Hematopoietic multipotent progenitor cell treated with erythropoietin and hydrocortisone succinate and interleukin-3 and kit ligand, for 4 days (in vitro differentiated cells): ENCODE data around the gene TEAD4.
A peak's percentile ranks its signal among the peaks of the same experiment; 100 is the strongest.

Source experiments
- DNase-seq: peaks from one replicate; pipeline ENCODE4 v3.0.0-alpha.2; 2015

Gene TEAD4

DNA sequence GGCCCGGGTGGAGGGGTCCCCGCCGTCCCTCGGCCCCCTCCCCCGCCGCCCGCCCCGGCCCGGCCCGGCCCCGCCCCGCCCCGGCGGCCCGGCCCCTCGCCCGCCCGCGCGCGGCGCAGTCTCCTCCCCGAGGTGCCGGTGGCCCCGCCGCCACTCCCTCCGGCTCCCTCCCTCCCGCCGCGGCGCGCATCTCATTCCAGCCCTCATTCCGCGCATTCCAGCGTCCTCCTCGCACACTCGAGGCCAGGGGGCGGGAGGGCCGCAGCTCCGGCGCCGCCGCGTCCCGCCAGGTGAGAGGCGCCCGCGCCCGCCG lies at the start of gene TEAD4:
TSS of gene TEAD4 (plus strand) at position 206 of the 313 bp plus-strand sequence.
- DNase-seq = peak; percentile 41

DNA sequence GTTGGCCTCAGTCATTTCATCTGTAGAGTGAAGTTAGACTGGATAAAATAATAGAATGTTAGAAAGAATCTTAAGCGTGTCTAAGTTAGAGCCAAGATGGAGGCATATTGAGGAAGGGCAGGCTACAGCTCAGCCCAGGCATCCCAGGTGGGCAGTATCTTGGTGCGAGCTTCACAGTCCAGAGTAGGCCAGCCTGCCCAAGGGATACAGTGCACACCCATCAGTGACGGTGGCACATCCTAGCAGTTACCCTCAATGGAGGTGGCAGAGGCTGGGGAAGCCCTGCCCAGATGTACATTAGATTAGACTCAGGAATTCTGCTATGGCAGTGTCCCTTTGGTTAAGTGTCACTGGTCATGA lies 47.0 kb upstream of the TEAD4 start:
- no peak for DNase-seq

DNA sequence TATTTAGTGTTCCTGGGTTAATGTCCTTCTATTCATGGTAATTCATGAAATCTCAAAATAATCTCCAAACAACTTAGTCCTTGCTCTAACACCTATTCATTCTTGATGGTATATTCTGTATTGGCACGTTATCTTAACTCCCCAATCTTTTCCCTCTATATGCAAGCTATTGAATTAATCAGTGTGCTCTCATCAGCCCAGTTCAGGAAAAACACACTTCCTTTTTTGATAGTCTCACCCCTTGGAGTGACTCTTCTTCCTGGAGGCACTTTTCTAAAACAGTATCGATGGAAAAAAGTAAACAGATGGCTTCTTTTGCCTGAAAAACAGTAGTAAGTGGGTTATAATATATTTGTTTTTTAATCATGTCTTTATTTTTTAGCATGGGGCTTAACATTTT lies 39.9 kb upstream of the TEAD4 start:
- DNase-seq = no peak

DNA sequence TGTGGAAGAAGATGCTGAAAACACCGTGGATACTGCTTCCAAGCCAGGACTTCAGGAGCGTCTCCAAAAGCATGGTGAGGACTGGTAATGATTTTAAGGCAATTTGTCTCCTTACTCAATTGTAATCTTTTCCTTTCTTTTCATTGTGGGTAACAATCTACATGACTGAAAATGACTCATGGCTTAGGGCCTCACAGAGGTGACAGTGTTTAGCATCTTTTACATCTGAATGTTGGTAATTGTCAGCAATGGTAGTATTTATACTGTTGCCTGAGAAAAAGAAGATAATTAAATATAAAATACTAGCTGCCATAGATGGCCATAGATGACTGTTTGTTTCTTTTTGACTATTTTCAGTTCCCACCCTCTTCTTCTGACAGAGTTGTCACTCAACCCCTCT lies 36.9 kb upstream of the TEAD4 start:
- no peak for DNase-seq

DNA sequence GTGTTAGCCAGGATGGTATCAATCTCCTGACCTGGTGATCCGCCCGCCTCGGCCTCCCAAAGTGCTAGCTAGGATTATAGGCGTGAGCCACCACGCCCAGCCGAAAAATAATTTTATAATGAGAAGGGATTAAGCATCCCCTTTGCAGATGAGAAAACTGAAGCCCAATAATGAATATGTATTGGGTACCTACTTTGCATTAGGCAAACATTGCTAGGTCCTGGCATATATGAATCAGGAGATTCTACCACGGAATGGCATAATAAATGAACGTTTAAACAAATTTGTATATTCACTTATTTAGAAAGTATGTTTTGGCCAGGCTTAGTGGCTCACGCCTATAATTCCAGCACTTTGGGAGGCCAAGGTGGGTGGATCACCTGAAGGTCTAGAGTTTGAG lies 36.1 kb upstream of the TEAD4 start:
- no peak for DNase-seq

DNA sequence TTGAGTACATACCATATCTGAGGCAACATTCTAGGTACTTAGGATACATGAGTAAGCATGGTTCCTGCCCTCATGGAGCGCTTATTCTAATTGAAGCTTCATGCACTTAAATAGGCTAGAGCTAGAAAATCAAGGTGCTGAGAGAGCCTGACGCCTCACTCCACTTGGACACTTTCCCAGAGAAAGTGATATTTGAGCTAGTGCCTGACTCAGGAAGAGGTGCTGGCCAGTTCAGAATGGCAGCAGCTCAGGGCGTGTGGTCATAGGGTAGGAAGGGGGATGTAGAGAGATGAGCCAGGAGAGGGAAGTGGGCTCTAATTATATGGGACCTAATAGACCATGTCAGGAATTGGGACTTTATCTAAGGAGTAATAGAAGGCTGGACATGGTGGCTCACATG lies 35.2 kb upstream of the TEAD4 start:
- no peak for DNase-seq

DNA sequence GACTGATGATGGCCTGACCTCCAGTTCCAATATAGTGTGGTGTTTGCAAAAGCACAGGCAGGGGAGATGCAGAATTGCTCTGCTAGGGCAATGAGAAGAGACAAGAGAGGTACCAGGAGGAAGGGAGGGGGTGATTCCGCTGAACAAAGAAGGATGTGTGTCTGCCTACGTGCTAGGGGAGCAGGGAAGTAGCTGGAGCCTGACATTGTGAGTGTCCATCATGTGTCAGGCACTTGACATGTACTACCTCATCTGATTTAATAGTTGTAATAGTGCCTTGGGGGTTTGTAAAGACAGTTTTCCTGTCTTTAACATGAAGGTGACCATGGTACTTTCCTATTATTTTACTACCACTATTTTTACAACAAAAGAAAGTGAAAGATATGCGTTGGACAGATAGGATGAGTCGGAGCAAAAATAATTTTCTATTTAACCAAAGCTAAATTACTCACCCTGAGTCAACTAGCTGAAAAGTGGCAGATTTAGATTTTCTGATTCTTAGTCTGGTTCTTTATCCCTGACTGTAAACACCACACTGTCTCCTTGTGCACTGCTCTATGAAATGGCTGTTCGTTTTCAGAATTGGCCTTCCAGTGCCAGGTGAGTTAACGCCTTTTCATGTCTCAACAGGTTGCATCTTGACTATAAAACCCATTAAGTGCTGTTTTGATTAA lies 33.7 kb upstream of the TEAD4 start:
- no peak for DNase-seq

DNA sequence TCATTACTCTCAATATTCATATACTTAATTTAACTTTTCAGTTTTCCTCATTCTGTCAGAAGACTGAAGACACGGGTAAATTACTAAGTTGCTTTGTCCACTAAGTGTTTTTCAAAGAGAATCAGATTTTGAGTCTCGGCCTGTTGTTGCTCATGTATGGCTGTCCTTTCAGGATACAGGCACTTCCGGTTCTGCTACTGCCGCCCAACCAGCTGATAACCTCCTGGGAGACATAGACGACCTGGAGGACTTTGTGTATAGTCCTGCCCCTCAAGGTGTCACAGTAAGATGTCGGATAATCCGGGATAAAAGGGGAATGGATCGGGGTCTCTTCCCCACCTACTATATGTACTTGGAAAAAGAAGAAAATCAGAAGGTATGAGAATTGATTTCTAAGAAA lies 28.3 kb upstream of the TEAD4 start:
- no peak for DNase-seq

DNA sequence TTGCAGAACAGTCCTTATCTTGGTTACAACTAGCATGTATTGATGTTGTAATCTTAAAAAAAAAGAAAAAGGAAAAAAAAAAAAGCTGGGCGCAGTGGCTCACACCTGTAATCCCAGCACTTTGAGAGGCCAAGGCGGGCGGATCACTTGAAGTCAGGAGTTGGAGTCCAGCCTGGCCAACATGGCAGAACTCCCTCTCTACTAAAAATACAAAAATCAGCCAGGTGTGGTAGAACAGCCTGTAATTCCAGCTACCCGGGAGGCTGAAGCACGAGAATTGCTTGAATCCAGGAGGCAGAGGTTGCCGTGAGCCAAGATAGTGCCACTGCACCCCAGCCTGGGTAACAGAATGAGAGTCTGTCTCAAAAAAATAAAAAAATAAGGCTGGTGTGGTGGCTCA lies 25.6 kb upstream of the TEAD4 start:
- no peak for DNase-seq

DNA sequence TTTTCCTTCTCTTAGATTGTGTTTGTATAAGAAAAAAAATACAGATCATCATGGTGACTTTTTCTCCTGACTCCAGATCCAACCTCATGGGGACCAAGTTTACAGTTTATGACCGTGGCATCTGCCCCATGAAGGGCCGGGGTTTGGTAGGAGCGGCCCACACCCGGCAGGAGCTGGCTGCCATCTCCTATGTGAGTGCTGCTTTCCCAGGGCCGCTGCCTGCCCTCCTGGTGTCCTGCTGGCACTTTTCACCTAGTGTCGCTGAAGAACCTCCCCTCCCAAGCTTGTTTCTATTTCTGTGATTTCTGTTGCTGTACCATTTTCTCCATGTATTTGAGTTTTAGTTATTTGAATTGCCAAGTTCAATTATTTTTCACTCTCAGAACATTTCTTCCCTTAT lies 24.8 kb upstream of the TEAD4 start:
- DNase-seq = no peak

DNA sequence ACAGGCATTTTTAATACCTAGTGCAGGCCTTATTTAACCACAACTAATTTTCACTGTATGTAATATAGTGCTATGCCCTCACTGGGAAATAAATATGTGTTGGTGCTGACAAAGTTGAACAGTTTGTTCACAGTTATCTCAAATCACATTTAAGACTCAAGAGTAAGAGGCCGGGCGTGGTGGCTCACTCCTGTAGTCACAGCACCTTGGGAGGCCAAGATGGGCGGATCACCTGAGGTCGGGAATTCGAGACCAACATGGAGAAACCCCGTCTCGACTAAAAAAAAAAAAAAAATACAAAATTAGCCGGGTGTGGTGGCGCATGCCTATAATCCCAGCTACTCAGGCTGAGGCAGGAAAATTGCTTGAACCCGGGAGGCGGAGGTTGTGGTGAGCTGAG lies 22.9 kb upstream of the TEAD4 start:
- no peak for DNase-seq

DNA sequence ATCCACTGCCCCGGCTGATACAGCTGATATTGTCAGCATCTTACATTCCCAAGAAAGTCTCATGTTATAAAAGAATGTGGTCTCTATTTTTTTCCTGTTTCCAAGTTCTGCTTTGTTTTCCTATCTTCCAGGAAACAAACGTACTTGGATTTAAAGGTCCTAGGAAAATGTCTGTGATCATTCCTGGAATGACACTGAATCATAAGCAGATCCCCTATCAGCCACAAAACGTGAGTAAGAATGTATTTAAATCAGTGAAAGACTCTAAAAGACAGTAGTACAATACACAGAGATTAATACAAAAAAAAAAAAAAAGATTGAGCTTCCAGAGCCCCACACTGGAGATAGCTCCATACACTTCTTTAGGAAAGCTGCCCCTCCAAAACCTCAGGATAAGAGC lies 21.7 kb upstream of the TEAD4 start:
- DNase-seq = no peak

DNA sequence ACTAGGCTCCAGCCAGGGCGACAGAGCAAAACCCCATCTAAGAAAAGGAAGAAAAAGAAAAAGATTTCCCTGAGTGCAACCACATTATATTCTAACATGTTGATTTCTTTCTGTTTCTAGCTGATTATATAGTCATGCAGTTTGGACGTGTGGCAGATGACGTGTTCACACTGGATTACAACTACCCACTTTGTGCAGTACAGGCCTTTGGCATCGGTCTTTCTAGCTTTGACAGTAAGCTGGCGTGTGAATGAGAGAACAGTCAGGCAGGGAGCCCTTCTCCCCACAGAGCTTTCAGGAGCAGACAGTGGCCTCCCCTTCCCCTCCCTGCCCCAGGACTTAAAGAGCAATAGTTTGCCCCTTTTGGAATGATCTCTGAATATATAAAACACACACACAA lies 20.0 kb upstream of the TEAD4 start:
- no peak for DNase-seq

DNA sequence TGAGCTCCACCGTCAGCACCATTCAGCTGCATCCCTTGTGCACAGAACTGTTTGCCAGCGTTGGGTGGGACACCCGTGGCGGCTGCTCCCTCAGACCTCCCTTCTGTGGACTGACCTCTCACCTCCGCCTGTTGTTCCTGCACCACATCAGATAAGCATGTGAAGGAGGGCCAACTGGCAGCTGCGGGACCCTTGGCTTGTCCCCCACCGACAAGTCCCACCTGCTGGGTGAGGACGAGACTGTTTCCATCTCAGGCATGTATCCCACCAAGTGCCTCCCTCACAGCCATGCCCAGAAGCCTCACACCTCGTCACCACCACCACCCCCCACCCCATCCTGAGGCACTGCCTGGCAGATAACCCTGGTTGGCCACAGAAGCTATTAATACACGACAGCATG lies 18.6 kb upstream of the TEAD4 start:
- DNase-seq = no peak

DNA sequence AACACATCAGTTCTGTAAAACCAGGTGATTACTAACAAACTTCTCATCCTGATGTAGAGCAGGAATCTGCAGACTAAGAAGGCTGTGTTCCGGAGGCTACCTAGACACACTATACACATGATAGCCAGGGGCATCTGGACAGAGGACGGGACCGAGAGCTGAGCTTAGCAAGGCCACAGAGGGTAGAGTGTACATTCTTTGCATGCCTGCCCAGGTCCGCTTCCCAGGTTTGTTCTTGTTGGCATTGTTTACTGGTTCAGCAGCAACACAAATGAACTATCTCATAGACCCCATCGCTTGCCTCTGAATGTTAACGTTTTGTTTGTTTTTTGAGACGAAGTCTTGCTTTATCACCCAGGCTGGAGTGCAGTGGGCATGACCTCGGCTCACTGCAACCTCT lies 17.7 kb upstream of the TEAD4 start:
- no peak for DNase-seq

DNA sequence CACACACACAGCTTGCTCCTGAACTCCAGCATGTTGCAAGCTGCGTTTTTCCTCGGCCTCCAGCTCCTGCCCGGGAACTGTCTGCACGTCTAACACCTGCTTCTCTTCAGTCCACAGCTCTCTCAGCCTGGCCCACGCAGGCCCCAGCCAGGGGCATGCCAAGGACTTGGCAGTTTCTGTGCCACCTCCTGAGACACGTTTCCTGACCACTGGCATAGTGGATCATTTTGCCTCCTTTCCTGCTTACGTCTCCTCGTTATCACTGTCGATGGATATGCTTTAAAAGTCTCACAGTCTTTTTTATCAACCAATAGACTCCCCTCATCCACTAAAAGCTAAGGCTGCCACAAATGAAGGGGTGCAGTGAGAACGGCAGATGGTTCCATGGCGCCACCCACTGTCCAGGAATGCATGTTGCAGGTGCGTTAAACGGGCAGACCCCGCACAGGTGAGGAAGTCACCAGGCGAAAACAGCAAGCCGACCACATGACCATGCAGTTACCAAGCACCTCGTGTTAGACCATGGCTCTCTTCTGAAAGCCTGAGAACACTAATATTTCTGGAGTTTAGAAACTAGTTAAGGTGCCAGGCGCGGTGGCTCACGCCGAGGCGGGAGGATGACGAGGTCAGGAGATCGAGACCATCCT lies 14.7 kb upstream of the TEAD4 start:
- DNase-seq = peak; percentile 58

DNA sequence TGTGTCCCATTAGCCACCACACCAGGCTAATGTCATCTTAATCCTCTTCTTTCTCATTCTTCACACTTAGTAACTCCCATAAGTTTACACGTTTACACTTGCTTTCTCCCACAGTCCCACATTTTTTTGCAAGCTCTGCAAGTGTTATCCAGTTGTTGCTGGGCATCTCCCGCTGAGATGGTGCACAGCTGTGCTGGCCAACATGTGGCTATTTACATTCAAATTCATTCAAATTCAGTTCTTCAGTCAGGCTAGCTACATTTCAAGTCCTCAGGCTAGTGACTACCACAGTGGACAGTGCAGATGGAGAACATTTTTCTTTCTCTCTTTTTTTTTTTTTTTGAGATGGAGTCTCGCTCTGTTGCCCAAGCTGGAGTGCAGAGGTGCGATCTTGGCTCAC lies 9.8 kb upstream of the TEAD4 start:
- no peak for DNase-seq

DNA sequence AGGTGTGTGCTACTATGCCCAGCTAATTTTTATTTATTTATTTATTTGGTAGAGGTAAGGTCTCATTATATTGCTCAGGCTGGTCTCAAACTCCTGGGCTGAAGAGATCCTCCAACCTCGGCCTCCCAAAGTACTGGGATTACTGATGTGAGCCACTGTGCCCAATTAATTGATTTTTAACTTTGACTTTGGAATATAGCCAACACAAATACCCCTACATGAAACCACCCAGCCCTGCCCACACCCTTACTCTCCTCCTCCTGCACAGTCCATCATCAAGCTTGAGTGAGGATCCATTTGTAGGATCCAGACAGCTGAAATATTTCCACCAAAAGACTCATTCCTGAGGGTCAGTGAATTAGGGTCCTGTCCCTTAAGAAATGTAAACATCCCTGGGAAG lies 3.3 kb upstream of the TEAD4 start:
- no peak for DNase-seq

DNA sequence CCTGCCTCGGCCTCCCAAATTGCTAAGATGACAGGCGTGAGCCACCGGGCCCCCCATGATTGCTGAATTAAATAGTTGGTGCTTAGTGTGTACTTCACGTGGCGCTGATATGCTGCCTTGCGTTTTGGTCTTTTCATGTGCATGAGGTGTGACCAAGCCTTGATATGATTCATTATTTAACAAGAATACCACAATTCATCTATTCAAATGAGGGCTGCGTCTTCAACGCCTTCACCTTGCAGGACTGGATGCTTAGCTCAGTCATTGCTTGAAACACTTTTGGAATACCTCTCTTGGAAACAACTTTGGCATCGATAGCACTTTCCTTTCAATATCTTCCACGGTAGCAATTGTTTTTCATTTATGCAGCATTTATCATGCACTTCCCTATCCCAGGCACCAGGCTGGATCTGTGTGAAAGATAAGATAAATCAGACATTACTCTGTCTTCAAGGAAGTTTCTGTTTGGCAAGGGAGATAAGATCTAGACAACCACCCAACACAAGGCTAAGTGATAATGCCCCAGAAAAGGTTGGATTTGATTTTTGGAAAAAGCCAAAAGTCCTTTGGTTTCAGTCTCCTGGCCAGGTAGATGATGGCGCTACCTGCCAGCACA lies 1.3 kb upstream of the TEAD4 start:
- peak; percentile 11 for DNase-seq

DNA sequence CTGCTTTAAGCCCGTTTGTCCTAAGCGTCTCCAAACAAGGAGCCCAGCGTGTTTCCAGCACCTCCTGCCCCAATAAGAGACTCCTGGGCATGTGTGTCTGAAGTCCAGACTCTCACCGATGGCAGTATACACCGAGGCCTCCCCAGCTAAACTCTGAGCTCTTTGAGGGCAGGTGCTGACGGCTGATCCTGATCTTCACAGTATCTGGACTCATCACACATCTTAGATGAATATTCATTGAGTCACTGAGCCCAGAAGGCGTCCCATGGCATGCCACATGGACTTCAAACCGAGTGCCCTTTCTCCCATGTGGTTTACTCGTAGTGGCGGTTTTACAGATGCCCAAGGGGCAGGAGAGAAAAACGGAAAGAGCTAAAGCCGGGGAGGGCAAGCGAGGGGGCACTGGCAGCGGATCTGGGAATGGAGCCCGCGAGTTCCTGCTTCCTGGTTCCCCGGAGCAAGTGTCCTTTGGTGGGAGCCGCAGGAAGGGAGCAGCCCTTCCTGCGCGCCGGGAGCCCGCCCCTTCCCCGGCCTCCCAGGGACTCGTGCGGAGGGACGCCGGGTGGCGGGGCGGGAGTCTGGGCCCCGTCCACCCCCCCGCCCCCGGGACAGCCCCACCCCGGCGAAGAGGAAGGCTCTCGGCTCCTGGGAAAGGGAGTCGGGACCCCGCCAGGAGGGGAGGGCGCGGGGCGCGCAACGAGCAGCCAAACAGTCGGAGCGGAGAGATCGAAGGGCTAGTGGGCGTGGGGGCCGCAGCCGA lies 585 bp upstream of the TEAD4 start:
- peak; percentile 34 for DNase-seq

DNA sequence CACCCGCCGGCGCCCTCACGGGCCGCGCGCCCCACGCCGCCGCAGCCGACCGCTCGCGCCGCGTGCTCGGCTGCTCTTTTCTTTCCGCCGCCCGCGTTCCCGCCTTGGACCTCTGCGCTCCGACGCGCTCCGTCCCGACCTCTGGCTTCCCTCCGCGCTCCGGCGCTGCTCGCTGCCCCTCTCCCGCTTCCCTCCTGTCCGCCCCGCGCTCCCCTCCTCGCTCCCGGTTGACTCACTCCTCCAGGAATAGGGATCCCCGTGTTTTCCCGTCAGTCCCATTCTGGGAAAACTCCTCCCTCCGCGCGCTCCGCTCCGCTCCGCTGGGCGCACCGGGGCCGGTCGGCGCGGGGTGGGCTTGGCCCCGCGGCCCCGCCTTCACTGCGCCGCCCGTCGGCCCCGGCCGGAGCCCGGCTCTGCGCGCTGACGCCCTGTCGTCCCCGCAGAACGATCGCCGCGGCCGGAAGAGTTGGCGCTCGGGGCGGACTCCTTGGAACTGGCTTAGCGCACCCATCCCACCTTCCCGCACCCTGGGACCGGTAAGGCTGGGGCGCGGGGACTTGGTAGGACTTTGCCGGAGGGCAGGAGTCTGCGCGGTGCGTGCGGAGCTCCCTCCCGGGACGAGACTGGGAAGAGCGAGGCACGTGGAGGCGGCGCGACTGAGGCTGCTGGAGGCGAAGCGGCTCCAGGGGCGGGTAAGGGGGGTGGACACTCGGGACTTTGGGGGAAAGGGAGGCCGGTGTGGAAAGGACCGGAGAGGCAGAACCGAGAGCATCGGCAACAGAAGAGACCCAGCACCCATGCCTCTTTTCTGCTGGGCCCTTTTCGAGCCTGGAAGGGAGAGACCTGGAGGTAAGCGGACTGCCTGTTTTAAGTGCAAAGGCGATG lies 550 bp downstream of the TEAD4 start:
- DNase-seq = peak; percentile 55

DNA sequence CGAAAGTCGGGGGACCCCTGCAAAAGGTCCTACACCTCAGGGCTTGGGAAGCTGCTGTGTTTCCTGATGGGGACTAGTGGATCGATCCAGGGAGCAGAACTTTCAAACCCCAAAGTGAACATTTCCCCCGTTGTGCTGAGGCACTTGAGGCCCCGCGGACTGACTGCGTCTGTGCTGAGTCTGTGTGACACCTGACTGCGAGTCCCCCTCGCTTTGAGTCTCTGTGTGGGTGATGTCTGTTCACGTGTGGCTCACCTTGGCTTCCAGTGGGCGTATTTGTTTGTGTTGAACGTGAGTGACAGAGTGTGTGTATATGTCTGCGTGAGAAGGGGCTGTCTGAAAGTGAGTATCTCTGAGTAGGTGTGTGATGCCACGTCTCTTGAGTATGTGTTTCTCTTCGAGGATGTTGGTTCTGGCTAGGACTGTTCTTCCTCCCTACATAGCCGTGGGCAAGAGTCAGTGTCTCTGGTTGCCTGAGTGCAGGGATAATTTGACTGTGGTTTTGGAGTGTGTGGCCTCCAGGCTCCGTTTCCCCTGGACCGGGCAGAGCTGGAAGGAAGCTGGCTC lies 1.3 kb downstream of the TEAD4 start:
- peak; percentile 11 for DNase-seq
